Activated naive CD8-positive, alpha-beta T cell treated with anti-CD3 and anti-CD28 coated beads, Interleukin-2, amount 10 ng/mL, durations not matched to agents 7 days and 5 days (primary cell): ENCODE measurements around the gene PRKD3. TPM values are rescaled to one million over a fixed set of nuclear protein-coding genes. Genes with fewer than 3 reads are reported as not detected.

Source experiments
- ATAC-seq: fragments of 150-1000 bp; cut with Tn5 transposase; one replicate; pipeline ENCODE4 v1.10.0; 2021; ENCODE audit warnings: low read depth, moderate library complexity
- POLR2A ChIA-PET: fragments of 350-600 bp; sonication (Branson Sonifier 250); formaldehyde crosslinking; loops from one replicate; lab custom pipeline; 2021; ENCODE audit warnings: antibody characterized with exemption; lab: Charles Lee
- DNase-seq: peaks from one replicate; pipeline ENCODE4 v3.0.0; 2021
- H3K27ac Mint-ChIP-seq: one replicate; pipeline ENCODE4 v1.8.0; 2022; ENCODE audit warnings: mild to moderate bottlenecking, mixed read lengths
- H3K27me3 Mint-ChIP-seq: one replicate; pipeline ENCODE4 v1.8.0; 2022; ENCODE audit warnings: mild to moderate bottlenecking, moderate library complexity, mixed read lengths
- H3K36me3 Mint-ChIP-seq: one replicate; pipeline ENCODE4 v1.8.0; 2021; ENCODE audit warnings: mild to moderate bottlenecking, mixed read lengths
- H3K4me1 Mint-ChIP-seq: one replicate; pipeline ENCODE4 v1.8.0; 2021; ENCODE audit warnings: mixed read lengths
- H3K4me3 Mint-ChIP-seq: one replicate; pipeline ENCODE4 v1.8.0; 2022; ENCODE audit warnings: mild to moderate bottlenecking, moderate library complexity, mixed read lengths
- H3K9me3 Mint-ChIP-seq: one replicate; pipeline ENCODE4 v1.8.0; 2021; ENCODE audit warnings: mixed read lengths
- total RNA-seq, 2 experiments: library from RNA; stranded (reverse); gene quantifications; one replicate each; pipeline ENCODE4 v1.2.3, GENCODE V29; 2021

PRKD3 gene
- 10 to 100 TPM; 25.0 to 31.3 TPM for total RNA-seq

- H3K9me3 Mint-ChIP-seq: no peaks in the 10 kb centered on the region
- ATAC-seq: peak; percentile 72
- peaks cover 24% of the 10 kb centered on the region for H3K4me1 Mint-ChIP-seq
- peak within 1 kb of the TSS; percentile 94 for H3K27ac Mint-ChIP-seq
- peak; percentile 78 for DNase-seq
- H3K36me3 Mint-ChIP-seq: peaks cover 4% of the 10 kb centered on the region
- POLR2A ChIA-PET: interaction anchor here (0.6 to 1.0 kb wide), 3 partner anchors 44 to 1327 kb away, joined by 3 to 5 read pairs (median 3); no protein-coding TSS in a partner anchor
- peaks cover 36% of the 10 kb centered on the region for H3K27me3 Mint-ChIP-seq
- peak within 1 kb of the TSS; percentile 97 for H3K4me3 Mint-ChIP-seq
These were observed at the start of gene PRKD3 for GRCh38 chr2:37324786-37325624. PRKD3 (minus strand) TSS chr2:37324833; CDS start chr2:37316524, 8,309 bp downstream.

GRCh38 chr2:37372000-37372399 lies 47.4 kb upstream of the PRKD3 start:
- H3K27me3 Mint-ChIP-seq: peaks cover 60% of the 10 kb centered on the region
- DNase-seq (no peak), ATAC-seq (no peak)
- H3K9me3 Mint-ChIP-seq: no peaks in the 10 kb centered on the region
- H3K36me3 Mint-ChIP-seq: no peaks in the 10 kb centered on the region
- no peak overlapping the region for H3K27ac Mint-ChIP-seq
- H3K4me3 Mint-ChIP-seq: no peak overlapping the region
- POLR2A ChIA-PET: no interaction called here
- peaks cover 25% of the 10 kb centered on the region for H3K4me1 Mint-ChIP-seq

GRCh38 chr2:37370666-37371065 lies 46.0 kb upstream of the PRKD3 start:
- Mint-ChIP-seq H3K9me3 (no peaks in the 10 kb centered on the region), H3K27ac (no peak overlapping the region), H3K36me3 (no peaks in the 10 kb centered on the region), H3K4me1 (peaks cover 23% of the 10 kb centered on the region), H3K27me3 (peaks cover 54% of the 10 kb centered on the region), H3K4me3 (no peak overlapping the region)
- POLR2A ChIA-PET: no interaction called here
- no peak for ATAC-seq
- no peak for DNase-seq

- no peak overlapping the region for H3K4me3 Mint-ChIP-seq
- H3K9me3 Mint-ChIP-seq: no peaks in the 10 kb centered on the region
- DNase-seq (no peak), ATAC-seq (peak; percentile 45)
- no peaks in the 10 kb centered on the region for H3K36me3 Mint-ChIP-seq
- no peak overlapping the region for H3K27ac Mint-ChIP-seq
- H3K27me3 Mint-ChIP-seq: peaks cover 36% of the 10 kb centered on the region
- POLR2A ChIA-PET: interaction anchor here (0.9 kb wide), 1 partner anchor 9 kb away, joined by 3 read pairs; no protein-coding TSS in a partner anchor
- H3K4me1 Mint-ChIP-seq: peaks cover 21% of the 10 kb centered on the region
These were observed 43.4 kb upstream of the PRKD3 start for GRCh38 chr2:37367984-37368383.

- no peak for DNase-seq
- peaks cover 21% of the 10 kb centered on the region for H3K4me1 Mint-ChIP-seq
- H3K27me3 Mint-ChIP-seq: peaks cover 35% of the 10 kb centered on the region
- H3K36me3 Mint-ChIP-seq: no peaks in the 10 kb centered on the region
- POLR2A ChIA-PET: interaction anchor here (0.9 kb wide), 1 partner anchor 10 kb away, joined by 3 read pairs; no protein-coding TSS in a partner anchor
- no peak for ATAC-seq
- no peak overlapping the region for H3K27ac Mint-ChIP-seq
- H3K4me3 Mint-ChIP-seq: no peak overlapping the region
- H3K9me3 Mint-ChIP-seq: no peaks in the 10 kb centered on the region
These were observed 42.7 kb upstream of the PRKD3 start for GRCh38 chr2:37367310-37367709.

- H3K36me3 Mint-ChIP-seq: no peaks in the 10 kb centered on the region
- no peaks in the 10 kb centered on the region for H3K9me3 Mint-ChIP-seq
- H3K27ac Mint-ChIP-seq: no peak overlapping the region
- DNase-seq (no peak), ATAC-seq (peak; percentile 48)
- peaks cover 21% of the 10 kb centered on the region for H3K4me1 Mint-ChIP-seq
- H3K4me3 Mint-ChIP-seq: peak overlapping the region; percentile 33
- peaks cover 35% of the 10 kb centered on the region for H3K27me3 Mint-ChIP-seq
- POLR2A ChIA-PET: interaction anchor here (0.6 kb wide), 1 partner anchor 659 kb away, joined by 3 read pairs; no protein-coding TSS in a partner anchor
These were observed 42.1 kb upstream of the PRKD3 start for GRCh38 chr2:37366773-37367172.

GRCh38 chr2:37365669-37366068 lies 41.0 kb upstream of the PRKD3 start:
- no peaks in the 10 kb centered on the region for H3K9me3 Mint-ChIP-seq
- no peak overlapping the region for H3K27ac Mint-ChIP-seq
- H3K4me3 Mint-ChIP-seq: no peak overlapping the region
- no peak for DNase-seq
- H3K36me3 Mint-ChIP-seq: no peaks in the 10 kb centered on the region
- ATAC-seq: no peak
- peaks cover 21% of the 10 kb centered on the region for H3K4me1 Mint-ChIP-seq
- POLR2A ChIA-PET: no interaction called here
- peaks cover 37% of the 10 kb centered on the region for H3K27me3 Mint-ChIP-seq

- ATAC-seq (no peak), DNase-seq (no peak)
- H3K36me3 Mint-ChIP-seq: no peaks in the 10 kb centered on the region
- peaks cover 21% of the 10 kb centered on the region for H3K4me1 Mint-ChIP-seq
- POLR2A ChIA-PET: no interaction called here
- H3K27me3 Mint-ChIP-seq: peaks cover 41% of the 10 kb centered on the region
- no peak overlapping the region for H3K27ac Mint-ChIP-seq
- no peak overlapping the region for H3K4me3 Mint-ChIP-seq
- no peaks in the 10 kb centered on the region for H3K9me3 Mint-ChIP-seq
These were observed 39.7 kb upstream of the PRKD3 start for GRCh38 chr2:37364351-37364750.

GRCh38 chr2:37361994-37362698 lies 37.5 kb upstream of the PRKD3 start:
- Mint-ChIP-seq H3K36me3 (no peaks in the 10 kb centered on the region), H3K4me1 (peaks cover 10% of the 10 kb centered on the region), H3K9me3 (no peaks in the 10 kb centered on the region), H3K27me3 (peaks cover 55% of the 10 kb centered on the region), H3K4me3 (no peak overlapping the region), H3K27ac (no peak overlapping the region)
- no peak for DNase-seq
- ATAC-seq: no peak
- POLR2A ChIA-PET: no interaction called here

- ATAC-seq (no peak), DNase-seq (no peak)
- Mint-ChIP-seq H3K4me1 (peaks cover 2% of the 10 kb centered on the region), H3K36me3 (no peaks in the 10 kb centered on the region), H3K4me3 (no peak overlapping the region), H3K27ac (no peak overlapping the region), H3K27me3 (peaks cover 62% of the 10 kb centered on the region), H3K9me3 (no peaks in the 10 kb centered on the region)
- POLR2A ChIA-PET: no interaction called here
These were observed 36.7 kb upstream of the PRKD3 start for GRCh38 chr2:37361216-37361815.

GRCh38 chr2:37358466-37358865 lies 33.8 kb upstream of the PRKD3 start:
- H3K27me3 Mint-ChIP-seq: peaks cover 86% of the 10 kb centered on the region
- no peak overlapping the region for H3K4me3 Mint-ChIP-seq
- no peaks in the 10 kb centered on the region for H3K9me3 Mint-ChIP-seq

GRCh38 chr2:37357530-37357929 lies 32.9 kb upstream of the PRKD3 start:
- no peak for ATAC-seq
- H3K4me1 Mint-ChIP-seq: no peaks in the 10 kb centered on the region
- no peak overlapping the region for H3K4me3 Mint-ChIP-seq
- DNase-seq: no peak
- no peak overlapping the region for H3K27ac Mint-ChIP-seq
- H3K36me3 Mint-ChIP-seq: no peaks in the 10 kb centered on the region
- POLR2A ChIA-PET: no interaction called here
- H3K9me3 Mint-ChIP-seq: no peaks in the 10 kb centered on the region
- H3K27me3 Mint-ChIP-seq: peaks cover 90% of the 10 kb centered on the region

More at GRCh38 chr2:37358466-37358865, 33.8 kb upstream of the PRKD3 start:
- Mint-ChIP-seq H3K27ac (no peak overlapping the region), H3K4me1 (no peaks in the 10 kb centered on the region), H3K36me3 (no peaks in the 10 kb centered on the region)
- no peak for DNase-seq
- ATAC-seq: no peak
- POLR2A ChIA-PET: interaction anchor here (0.5 to 0.6 kb wide), 2 partner anchors 13 to 167 kb away, joined by 3 read pairs; no protein-coding TSS in a partner anchor

GRCh38 chr2:37357069-37357468 lies 32.4 kb upstream of the PRKD3 start:
- ATAC-seq: no peak
- no peaks in the 10 kb centered on the region for H3K4me1 Mint-ChIP-seq
- no peaks in the 10 kb centered on the region for H3K36me3 Mint-ChIP-seq
- no peak overlapping the region for H3K27ac Mint-ChIP-seq
- no peaks in the 10 kb centered on the region for H3K9me3 Mint-ChIP-seq
- POLR2A ChIA-PET: no interaction called here
- DNase-seq: no peak
- no peak overlapping the region for H3K4me3 Mint-ChIP-seq
- H3K27me3 Mint-ChIP-seq: peaks cover 89% of the 10 kb centered on the region
